Germinal center (tissue), 1 donor: Measurements from ENCODE around the gene SAFB.
"Not testable (repeated sequence)": the region's sequence is repeated elsewhere in the genome, so short reads cannot be mapped to it uniquely, and the experiment has no call there.

ENCODE experiments used
- DNase-seq: peaks from one replicate; pipeline ENCODE4 v3.0.0; 2012; ENCODE audit warnings: mixed read lengths, low spot score

The SAFB gene

DNA sequence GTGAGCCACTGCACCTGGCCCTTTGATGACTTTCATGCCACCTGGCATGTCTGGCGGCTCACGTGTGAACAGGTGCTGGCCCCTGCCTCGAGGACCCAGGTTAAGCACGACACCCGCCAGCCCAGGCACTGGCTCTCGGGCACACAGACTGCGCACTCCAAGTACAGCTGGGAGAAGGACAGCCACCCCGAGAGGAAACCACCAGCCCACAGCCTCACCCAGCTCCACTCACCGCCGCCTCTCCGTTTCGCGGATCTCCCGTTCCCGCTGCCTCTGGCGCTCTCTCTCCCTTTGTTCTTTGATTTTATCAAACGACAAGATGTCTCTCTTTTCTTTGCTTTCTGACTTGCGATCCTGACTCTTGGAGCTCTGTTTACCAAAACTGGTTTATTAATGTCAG, 27.8 kb upstream of the SAFB start:
- no peak for DNase-seq

DNA sequence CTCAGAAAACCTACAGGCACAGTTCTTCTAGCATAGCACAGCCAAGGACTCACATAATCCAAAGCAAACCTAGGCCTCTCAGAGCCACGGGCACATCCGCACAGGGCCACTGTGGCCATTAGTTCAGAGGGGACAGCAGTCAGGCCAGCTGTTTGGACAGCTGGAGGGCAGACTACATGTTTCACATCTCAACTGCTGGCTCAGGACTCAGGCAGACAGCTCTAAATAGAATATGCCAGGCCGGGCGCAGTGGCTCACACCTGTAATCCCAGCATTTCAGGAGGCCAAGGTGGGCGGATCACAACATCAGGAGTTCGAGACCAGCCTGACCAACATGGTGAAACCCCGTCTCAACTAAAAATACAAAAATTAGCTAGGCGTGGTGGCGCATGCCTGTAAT, 27.1 kb upstream of the SAFB start:
- DNase-seq, result no peak

DNA sequence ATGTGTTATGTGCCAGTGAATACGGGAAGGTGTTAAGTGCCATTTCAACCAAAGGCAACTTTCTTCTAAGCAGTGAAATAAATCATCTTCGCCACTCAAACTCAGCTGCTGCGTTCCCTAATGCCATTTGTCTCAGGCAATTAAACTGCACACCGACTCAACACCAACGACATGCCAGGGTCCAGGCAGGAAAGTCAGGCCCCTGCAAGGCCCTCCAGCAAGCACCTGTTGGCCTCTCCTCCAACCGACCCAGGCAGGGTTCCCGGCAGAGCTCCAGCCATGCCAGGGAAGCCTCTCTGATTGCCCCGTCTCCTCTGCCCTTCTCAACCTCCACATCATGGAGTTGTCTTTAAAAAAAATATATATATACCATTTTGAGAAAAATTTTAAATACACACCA, 22.1 kb upstream of the SAFB start:
- no peak for DNase-seq

DNA sequence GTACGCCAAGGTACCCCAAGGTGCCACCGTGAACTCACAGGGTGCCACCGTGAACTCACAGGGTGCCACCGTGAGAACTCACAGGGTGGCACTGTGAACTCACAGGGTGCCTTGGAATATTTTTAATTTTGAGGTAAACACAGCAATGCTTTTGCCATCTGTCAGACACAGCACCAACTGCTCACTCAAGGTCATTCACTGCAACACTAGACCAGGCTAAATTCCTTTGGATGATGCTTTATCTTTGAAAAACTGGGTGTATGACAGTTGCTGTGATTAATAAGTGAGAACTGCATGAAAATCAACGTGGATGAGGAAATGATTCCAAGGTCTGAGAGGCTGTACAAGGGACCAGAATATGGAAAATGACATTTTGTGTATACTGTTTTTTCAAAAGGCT, 19.3 kb upstream of the SAFB start:
- DNase-seq, result no peak

DNA sequence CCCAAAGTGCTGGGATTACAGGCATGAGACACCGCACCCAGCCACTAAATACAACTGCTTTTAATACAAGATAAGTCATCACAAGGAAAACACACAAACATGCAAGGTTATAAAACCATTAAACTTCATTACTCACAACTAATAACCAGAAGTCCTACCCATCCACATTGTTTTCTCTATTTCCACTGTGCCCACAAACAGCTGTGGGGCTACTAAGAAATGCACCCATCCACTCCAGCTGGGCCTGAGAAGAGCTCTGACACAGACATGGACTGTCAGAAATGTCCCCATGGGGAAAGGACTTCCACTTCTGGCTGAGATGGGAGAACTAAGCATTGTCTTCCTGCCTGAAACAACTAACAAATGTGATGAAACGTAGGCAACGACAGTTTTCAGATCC, 17.5 kb upstream of the SAFB start:
- no peak for DNase-seq

DNA sequence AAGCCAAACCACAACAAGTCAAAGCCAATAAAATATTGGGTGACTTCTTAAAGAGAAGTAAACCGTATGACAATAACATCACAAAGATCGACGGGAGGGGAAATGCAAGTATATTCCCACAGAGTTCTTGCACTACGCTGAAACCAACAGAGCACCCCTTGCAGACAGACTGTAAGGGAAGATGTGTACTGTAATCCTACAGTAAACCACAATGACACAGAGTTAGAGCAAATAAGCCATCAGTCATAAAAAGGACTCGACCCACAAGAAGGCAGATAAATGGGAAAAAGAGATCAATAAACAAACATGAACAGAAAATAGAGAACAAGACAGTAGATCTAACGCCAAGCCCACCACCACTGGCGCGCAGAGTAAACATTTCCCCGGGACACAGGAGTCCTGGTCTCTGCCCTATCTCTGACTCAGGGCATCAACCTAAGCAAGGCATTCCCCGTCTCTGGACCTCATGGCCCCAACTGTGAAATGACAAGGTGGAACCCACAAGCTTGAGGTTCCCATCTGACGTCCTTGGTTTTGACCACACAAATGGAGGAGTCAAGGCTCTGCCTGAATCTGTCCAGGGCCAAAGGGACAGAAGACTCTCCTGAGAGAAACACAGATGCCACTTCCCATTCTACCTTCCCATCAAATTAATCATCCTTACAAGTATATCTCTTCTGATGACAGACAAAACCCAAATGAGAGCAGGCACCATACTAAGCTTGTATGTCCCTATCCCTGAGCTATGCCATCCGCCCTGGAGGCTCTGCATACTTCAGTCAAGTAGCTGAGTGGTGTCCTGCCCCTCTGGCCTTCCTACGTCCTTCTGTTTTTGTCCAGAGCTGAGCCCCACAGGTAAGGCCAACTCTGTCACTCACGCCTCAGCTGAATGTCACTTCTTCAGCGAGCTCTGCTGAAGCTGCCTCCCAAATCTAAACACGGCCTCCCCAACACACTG, 15.3 kb upstream of the SAFB start:
- DNase-seq, result no peak

DNA sequence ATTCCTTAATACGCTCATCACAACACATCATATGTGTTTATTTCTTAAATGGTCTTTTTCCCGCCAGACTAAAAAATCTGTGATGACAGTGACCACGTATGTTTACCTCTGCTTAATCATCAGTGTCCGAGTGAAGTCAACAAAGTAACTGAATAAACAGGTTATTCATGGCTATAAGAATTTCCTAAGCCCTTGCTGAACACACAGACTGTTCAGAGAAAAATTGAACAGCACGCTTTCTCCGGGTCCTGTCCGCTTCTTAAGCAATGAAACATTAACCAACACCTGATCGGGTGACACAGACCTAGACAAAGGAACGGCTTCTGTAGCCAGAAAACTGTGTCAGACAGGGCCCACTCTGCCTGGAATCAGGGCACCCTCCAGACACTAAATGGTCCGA, 14.6 kb upstream of the SAFB start:
- no peak for DNase-seq

DNA sequence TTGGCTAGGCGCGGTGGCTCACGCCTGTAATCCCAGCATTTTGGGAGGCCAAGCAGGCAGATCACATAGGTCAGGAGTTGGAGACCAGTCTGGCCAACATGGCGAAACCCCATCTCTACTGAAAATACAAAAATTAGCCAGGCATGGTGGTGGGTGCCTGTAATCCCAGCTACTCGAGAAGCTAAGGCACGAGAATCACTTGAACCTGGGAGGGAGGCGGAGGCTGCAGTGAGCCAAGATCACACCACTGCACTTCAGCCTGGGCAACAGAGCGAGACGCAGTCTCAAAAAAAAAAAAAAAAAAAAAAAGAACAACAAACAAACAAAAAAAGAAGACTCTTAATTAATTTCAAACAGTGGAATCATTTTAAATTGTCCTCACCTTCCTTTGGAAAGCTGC, 14.1 kb upstream of the SAFB start:
- DNase-seq, result not testable (repeated sequence)

DNA sequence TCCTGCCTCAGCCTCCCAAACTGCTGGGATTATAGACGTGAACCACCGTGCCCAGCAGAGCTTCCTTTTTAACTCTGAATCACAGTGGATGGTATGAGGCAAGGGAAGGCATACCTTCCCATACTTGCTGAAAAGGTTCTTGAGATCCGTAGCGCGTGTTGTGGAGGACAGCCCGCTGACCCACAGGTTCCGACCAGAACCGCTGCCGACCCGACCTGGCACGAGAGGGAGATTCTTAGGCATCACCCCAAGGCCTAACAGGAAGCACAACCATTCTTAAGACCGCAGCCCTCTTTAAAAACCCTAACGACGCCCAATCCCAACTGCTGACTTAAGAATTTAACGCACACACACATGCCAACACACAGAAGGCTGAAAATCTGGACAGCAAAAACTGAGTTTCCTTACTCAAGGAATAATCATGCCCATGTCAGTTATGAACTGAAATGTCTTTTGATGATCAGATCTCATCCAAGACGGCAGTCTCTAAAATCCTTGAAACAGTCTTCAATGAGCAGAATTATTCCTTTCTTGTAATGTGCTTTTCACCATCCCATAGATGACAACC, 12.9 kb upstream of the SAFB start:
- DNase-seq, result no peak

DNA sequence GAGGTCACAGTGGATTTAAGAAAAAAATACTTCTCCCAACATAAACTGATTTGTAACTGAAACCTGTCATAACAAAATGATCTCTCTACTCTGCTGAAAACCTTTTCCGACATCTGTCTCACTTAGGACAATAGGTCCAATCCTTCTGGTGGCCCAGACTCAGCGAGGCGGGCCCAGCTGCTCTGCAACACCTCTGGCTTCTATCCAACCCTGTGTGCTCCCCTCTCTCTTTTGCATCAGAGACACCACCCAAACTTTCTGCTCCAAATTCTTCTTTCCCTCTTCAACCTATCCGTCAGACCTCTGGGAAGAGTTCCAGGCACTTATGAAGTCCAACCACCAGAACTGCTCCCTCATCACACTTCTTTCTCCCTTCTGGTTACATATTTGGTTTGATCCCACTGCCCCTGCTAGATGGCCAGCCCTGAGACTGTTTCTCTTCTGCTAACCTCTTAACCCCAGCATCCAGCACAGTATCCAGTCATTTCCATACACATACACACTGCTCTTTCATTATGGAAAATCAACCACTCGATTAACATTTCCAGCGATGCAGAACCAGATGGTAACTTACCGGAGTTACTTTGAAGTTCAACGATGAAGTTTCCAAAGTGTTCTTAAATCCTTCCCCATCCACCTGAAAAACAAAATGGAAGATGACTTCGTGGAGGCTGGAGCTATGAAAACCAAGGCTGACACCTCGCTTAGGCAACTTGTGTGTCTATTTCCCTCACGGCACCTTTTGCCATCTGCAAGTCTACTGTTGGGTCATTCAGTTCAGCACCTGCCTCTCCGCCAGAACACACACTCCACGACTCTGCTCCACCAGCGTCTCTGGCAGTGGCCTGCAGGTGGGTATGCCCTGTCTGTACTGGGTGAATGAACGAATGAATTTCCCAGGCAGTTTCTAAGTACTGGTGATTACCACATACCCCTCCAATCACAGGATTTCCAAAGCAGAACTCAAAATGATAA, 9.7 kb upstream of the SAFB start:
- DNase-seq, result no peak

DNA sequence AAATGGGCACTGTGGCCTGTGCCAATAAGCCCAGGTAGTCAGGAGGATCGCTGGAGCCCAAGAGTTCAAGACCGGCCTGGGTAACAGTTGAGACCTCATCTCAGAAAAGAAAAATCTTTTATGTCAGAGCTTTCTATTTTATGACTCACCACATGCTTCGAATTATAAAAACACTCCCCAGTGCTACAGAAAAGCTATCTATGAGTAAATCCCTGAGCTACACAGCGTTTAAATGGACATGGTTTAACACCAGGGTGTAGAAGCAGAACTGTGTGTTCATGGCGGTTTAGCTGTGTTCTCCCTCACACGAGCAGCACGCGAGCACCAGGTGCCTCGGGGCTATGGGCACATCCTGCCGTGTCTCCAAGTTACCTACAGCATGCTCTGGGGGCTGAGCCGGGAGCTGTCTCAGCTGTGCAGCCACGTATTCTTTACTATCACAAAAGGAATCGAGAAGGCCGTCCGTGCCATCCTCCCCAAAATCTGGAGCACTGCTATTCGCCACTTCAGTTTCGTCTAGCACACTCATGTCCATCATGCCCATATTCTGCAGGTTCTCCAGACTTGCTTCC, 7.0 kb upstream of the SAFB start:
- no peak for DNase-seq

DNA sequence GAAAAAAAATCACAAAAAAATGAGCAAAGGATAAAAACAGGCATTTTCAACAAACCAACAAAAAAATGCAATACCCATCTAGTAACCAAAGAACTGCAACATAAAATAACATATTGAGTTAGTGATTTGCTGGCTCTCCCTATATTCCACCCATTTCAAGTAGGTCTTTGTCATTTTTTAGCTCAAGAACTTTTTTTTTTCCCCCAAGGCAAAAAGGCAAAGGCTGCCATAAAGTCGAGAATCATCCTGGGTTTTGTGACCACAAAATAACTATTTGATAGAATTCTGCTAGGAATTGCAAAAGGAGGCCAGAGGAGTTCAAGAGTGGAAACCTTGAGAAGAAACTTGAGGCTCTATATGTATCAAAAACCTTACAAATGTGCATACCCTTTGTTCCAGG, 5.8 kb upstream of the SAFB start:
- DNase-seq, result no peak

DNA sequence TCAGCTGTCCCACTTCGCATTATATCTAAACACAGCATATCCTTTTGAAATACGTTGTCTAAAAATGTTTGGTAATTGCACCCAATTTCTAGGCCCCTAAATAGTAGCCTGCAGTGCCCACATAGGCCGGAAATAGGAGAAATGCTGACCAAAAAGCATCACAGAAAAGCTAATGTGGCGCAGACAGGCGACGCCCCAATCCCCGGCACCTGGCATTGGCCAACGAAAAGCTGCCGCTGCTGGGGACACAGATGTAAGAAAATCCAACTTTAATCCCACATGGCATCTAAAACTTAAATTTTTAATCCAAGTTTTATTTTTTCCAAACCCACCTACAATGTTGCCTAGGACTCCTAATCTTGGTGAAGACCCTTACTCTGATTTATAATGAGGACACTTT, 4.3 kb upstream of the SAFB start:
- no peak for DNase-seq

DNA sequence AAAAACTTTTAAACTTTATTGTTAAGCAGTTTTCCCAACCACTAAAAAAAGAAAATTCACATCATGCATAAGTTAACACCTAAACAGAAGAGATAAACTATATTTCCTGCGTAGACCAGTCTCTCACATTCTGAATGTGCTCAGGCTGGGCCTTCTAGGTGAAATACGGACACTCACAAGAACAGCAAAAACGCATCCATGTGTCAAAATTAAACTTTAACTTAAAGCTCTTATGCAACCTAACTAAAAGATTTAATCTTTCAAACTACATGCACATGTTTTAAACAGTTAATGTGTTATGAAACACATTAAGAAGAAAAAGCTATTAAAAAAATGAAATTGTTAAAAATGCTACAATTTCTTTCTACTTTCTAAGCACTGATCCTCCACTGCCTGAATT, 2.9 kb upstream of the SAFB start:
- DNase-seq, result no peak

DNA sequence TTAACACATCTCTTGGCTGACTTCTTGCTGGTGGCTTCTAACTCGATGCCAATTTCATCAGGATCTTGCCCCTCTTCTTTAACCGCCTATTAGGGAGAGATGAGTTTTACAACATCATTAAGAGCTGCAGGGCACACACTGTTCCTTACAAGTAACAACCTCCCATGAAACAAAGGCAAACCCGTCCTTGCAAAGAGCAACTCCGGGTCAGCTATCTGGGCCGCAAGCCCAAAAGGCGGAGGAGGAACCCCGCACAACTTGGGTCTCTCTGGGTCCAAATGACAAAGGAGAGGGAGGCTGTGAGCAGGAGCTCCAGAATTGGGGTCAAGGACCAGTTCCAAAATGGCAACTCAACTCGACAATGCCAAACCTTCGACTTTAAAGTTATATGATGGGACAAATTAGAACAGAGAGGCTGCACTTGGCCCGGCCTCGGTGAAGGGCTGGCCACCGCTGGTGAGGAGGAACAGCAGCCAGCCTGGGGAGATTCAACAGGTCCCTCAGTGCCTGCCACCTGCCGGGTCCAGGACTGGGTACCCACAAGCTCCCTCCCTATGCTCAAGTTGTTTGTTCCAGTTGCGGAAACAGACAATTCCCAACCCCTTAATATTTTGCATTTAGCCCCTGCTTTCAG, 1.5 kb upstream of the SAFB start:
- no peak for DNase-seq

DNA sequence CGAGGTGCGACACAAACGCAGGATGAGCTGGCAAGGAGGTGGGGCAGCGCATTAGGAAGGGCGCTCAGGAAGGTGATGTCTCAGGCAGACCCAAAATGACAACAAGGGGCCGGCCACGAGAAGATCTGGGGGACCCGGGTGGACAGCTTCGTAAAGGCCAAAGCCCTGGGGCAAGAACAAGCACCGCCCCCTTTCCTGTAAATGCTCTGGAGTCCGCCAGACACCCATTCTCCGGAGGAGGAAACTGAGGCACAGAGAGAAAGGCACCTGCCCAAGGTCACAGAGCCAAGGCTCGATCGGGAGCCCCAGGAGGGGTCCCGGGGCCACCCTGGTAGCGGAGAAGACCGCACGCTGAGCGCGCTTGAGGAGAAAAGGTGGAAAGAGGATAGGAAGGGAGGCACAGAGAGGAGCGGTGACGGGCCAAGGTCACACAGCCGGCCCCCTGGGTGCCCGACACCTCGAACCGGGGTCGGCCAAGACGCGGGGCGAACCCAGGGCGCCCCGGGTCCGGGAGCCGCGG, 878 bp upstream of the SAFB start:
- DNase-seq, result no peak

DNA sequence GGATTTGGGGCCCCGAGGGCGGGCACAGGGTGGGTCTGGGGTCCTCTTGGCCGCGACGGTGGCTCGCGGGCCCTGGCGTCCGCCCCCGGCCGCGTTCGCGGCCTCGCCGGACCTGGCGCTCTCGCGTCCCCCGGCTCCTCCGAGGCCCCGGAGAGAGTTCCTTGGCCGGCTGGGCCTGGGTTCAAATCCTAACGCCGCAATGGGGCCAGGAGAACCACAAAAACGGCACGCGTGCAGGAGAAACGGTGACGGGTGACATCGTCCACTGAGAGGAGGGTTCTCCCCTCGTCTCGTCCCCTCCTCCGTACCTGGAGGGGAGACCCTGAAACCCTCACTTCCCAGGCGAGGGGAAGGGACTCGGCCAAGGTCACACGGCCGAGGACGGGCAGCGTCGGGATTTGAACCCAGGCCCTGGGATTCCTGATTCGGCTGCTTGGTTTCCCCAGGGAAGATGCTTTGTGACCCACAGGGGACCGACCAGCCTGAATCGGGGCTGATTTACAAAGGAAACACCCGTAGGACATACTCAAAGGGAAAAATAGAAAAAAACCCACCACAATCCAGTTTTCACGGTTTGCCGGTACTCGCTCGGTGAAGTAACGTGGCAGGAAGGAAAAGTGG, 624 bp downstream of the SAFB start:
- no peak for DNase-seq

DNA sequence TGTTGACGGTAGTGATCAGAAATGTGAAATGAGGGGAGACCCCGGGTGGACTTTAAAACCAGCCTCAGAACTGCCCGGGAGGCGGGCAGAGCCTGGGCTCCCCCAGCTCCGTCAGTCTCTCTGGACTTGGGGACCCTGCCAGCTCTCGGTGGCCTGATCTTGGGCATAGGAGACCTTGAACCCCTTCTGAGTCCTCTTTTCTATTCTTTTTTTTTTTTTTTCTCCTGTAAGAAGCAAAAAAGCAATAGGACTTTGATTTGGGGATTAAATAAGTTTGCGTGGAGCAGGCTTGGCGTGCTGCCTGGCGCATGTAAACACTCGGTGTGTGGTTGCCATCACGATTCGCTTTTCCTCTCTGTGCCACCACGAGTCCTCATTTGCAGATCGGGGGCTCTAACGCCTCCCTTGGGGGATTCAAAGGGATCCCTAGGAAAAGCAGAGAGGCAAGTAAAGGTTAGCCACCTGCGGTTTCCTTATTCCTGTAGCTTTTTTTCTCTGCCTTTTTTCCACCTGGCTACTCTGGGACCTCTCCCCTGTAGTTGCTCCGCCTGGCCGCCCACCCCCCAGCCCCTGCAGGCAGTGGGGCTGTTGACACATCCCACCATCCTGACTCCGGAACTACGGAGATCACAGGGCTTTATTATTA, 1.3 kb downstream of the SAFB start:
- DNase-seq, result no peak

DNA sequence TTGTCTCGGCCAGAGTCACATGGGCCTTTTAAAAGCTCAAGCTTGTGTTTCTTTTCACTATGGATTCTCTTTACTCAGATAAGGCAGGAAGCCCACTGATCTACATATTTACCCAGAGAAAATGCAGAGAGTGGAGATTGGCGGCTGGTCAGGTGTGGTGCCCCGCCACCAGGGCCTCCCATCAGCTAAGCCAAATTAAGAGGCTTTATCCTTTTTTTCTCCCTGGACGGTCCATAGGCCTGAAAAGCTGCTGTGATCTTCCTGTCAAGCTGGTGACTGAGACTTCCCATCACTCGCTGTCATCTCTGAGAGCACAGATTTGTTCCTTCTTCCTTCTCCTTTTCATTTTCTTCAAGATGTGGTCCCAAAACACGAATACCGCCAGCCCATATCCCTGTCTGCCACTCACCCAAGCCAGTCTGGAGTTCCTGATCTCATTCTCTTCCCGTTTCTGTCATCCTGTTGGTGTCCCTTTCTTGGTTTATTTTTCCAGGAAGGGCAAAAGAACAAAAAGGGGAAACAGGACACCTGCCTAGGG, 1.9 kb downstream of the SAFB start:
- DNase-seq, result no peak

DNA sequence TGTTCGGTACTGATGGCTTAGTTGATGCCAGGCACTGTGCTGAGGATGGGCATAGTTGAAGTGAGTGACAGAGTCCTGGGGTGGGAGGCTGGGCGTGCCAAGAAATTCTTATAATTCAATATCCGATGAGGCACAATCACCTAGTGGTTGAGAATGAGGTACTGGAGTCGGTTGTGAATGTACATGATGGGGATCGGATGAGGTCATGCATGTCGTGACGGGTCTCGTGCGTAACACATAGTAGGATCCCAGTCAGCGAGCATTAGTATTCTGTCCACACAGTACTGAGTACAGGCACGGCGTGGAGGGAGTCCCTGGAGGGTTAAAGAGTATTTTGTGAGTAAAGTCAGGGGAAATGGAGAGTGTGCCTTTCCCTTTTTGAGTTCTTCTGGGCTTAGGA, 2.8 kb downstream of the SAFB start:
- DNase-seq, result no peak
